Ectodermal cell (in vitro differentiated cells): Measurements from ENCODE around the gene ATP13A2. TPM values are rescaled to one million over a fixed set of nuclear protein-coding genes. Genes with fewer than 3 reads are reported as not detected.

Experiments
- H3K27ac ChIP-seq: 2 replicates; pipeline ENCODE4 v1.7.0; 2013; ENCODE audit warnings: mild to moderate bottlenecking, low read depth, low read length; ENCODE audit not compliant: insufficient read depth, poor library complexity, severe bottlenecking
- H3K27me3 ChIP-seq: 2 replicates; pipeline ENCODE4 v1.7.0; 2013; ENCODE audit warnings: mild to moderate bottlenecking, low read length; ENCODE audit not compliant: insufficient read depth, control insufficient read depth, poor library complexity, severe bottlenecking
- H3K36me3 ChIP-seq: one replicate; pipeline ENCODE4 v1.7.0; 2013; ENCODE audit warnings: low read length; ENCODE audit not compliant: control insufficient read depth, insufficient read depth
- H3K4me1 ChIP-seq: one replicate; pipeline ENCODE4 v1.7.0; 2013; ENCODE audit warnings: low read length; ENCODE audit not compliant: control insufficient read depth, insufficient read depth
- H3K4me3 ChIP-seq: 2 replicates; pipeline ENCODE4 v1.7.0; 2013; ENCODE audit warnings: low read depth, low read length, control low read depth; ENCODE audit not compliant: insufficient read depth
- H3K9me3 ChIP-seq: 2 replicates; pipeline ENCODE4 v1.7.0; 2013; ENCODE audit warnings: mild to moderate bottlenecking, low read length, moderate library complexity; ENCODE audit not compliant: control insufficient read depth
- WGBS, 2 experiments: methylation state at CpG; one replicate each; pipeline ENCODE4 v1.1.7; 2013; ENCODE audit warnings: missing lambda C conversion rate in 2 of 2; 5-methylcytosine and 5-hydroxymethylcytosine counted together
- polyA plus RNA-seq, 4 experiments: library from polyadenylated mRNA; stranded (reverse); fragments of 50-300 nt; gene quantifications; one replicate each; pipeline ENCODE4 v1.2.3, GENCODE V29; 2013

ATP13A2 gene
- 44.2 TPM for polyA plus RNA-seq (2013, experiment 1 of 4)
- 50.7 TPM for polyA plus RNA-seq (2013, experiment 2 of 4)
- polyA plus RNA-seq (2013, experiment 3 of 4), result 39.1 TPM
- 40.5 TPM for polyA plus RNA-seq (2013, experiment 4 of 4)

- H3K9me3 ChIP-seq, result no peaks in the 10 kb centered on the region
- peaks cover 9% of the 10 kb centered on the region for H3K27me3 ChIP-seq
- peak within 1 kb of the TSS; percentile 81 for H3K4me3 ChIP-seq
- peaks cover 21% of the 10 kb centered on the region for H3K4me1 ChIP-seq
- no peaks in the 10 kb centered on the region for H3K36me3 ChIP-seq
- no peak within 1 kb of the TSS for H3K27ac ChIP-seq
- WGBS, 2 experiments, result 2 to 3% methylated on average over 94 of the region's 94 CpGs
Measured at GRCh38 chr1:17011439-17012307, at the start of gene ATP13A2. ATP13A2 (minus strand) TSS chr1:17011928; CDS start chr1:17011738, 190 bp downstream.

- Histone ChIP-seq H3K4me1 (peaks cover 11% of the 10 kb centered on the region), H3K4me3 (no peak overlapping the region), H3K27me3 (no peaks in the 10 kb centered on the region), H3K27ac (no peak overlapping the region), H3K36me3 (no peaks in the 10 kb centered on the region), H3K9me3 (no peaks in the 10 kb centered on the region)
- WGBS, 2 experiments, result 90 to 96% methylated on average over 3 of the region's 3 CpGs
Measured at GRCh38 chr1:17061486-17061885, 49.8 kb upstream of the ATP13A2 start.

- peaks cover 11% of the 10 kb centered on the region for H3K4me1 ChIP-seq
- 45 to 48% methylated on average over 11 of the region's 11 CpGs for WGBS, 2 experiments
- H3K27ac ChIP-seq, result peak overlapping the region; percentile 59
- H3K27me3 ChIP-seq, result no peaks in the 10 kb centered on the region
- no peaks in the 10 kb centered on the region for H3K9me3 ChIP-seq
- H3K36me3 ChIP-seq, result no peaks in the 10 kb centered on the region
- no peak overlapping the region for H3K4me3 ChIP-seq
Measured at GRCh38 chr1:17060306-17060749, 48.6 kb upstream of the ATP13A2 start.

- no peaks in the 10 kb centered on the region for H3K27me3 ChIP-seq
- 47 to 50% methylated on average over 12 of the region's 12 CpGs for WGBS, 2 experiments
- peak overlapping the region; percentile 59 for H3K27ac ChIP-seq
- H3K36me3 ChIP-seq, result no peaks in the 10 kb centered on the region
- H3K4me1 ChIP-seq, result peaks cover 11% of the 10 kb centered on the region
- H3K4me3 ChIP-seq, result no peak overlapping the region
- H3K9me3 ChIP-seq, result no peaks in the 10 kb centered on the region
Measured at GRCh38 chr1:17059391-17060305, 47.9 kb upstream of the ATP13A2 start.

GRCh38 chr1:17056551-17056950 is 44.8 kb upstream of the ATP13A2 start:
- no peak overlapping the region for H3K27ac ChIP-seq
- 88 to 92% methylated on average over 4 of the region's 4 CpGs for WGBS, 2 experiments
- no peaks in the 10 kb centered on the region for H3K27me3 ChIP-seq
- peaks cover 19% of the 10 kb centered on the region for H3K4me1 ChIP-seq
- H3K36me3 ChIP-seq, result no peaks in the 10 kb centered on the region
- H3K9me3 ChIP-seq, result no peaks in the 10 kb centered on the region
- no peak overlapping the region for H3K4me3 ChIP-seq

GRCh38 chr1:17055801-17056200 is 44.1 kb upstream of the ATP13A2 start:
- WGBS, 2 experiments, result 92 to 96% methylated on average over 7 of the region's 7 CpGs
- peaks cover under 1% of the 10 kb centered on the region for H3K36me3 ChIP-seq
- no peaks in the 10 kb centered on the region for H3K27me3 ChIP-seq
- H3K4me3 ChIP-seq, result no peak overlapping the region
- no peak overlapping the region for H3K27ac ChIP-seq
- no peaks in the 10 kb centered on the region for H3K9me3 ChIP-seq
- peaks cover 19% of the 10 kb centered on the region for H3K4me1 ChIP-seq

- Histone ChIP-seq H3K27ac (peak within 1 kb of the TSS; percentile 4), H3K4me1 (peaks cover 9% of the 10 kb centered on the region)
- 0 to 1% methylated on average over 44 of the region's 44 CpGs for WGBS, 2 experiments
Measured at GRCh38 chr1:17053685-17054410, 42.1 kb upstream of the ATP13A2 start, which contains the start of gene SDHB. SDHB (minus strand) TSS chr1:17054032; CDS start chr1:17054019, 13 bp downstream.

GRCh38 chr1:17053086-17053684 is 41.5 kb upstream of the ATP13A2 start:
- 15 to 16% methylated on average over 12 of the region's 12 CpGs for WGBS, 2 experiments
- peaks cover 9% of the 10 kb centered on the region for H3K4me1 ChIP-seq
- H3K4me3 ChIP-seq, result peak overlapping the region; percentile 79
- peak overlapping the region; percentile 4 for H3K27ac ChIP-seq
- no peaks in the 10 kb centered on the region for H3K9me3 ChIP-seq
- peaks cover 8% of the 10 kb centered on the region for H3K36me3 ChIP-seq
- no peaks in the 10 kb centered on the region for H3K27me3 ChIP-seq

More at GRCh38 chr1:17053685-17054410, 42.1 kb upstream of the ATP13A2 start, which contains the start of gene SDHB:
- peak within 1 kb of the TSS; percentile 79 for H3K4me3 ChIP-seq
- no peaks in the 10 kb centered on the region for H3K9me3 ChIP-seq
- H3K36me3 ChIP-seq, result peaks cover 8% of the 10 kb centered on the region
- H3K27me3 ChIP-seq, result no peaks in the 10 kb centered on the region

- H3K27ac ChIP-seq, result no peak overlapping the region
- peaks cover 8% of the 10 kb centered on the region for H3K36me3 ChIP-seq
- H3K9me3 ChIP-seq, result no peaks in the 10 kb centered on the region
- peaks cover 9% of the 10 kb centered on the region for H3K4me1 ChIP-seq
- H3K4me3 ChIP-seq, result peak overlapping the region; percentile 79
- H3K27me3 ChIP-seq, result no peaks in the 10 kb centered on the region
Measured at GRCh38 chr1:17052641-17053040, 40.9 kb upstream of the ATP13A2 start.
